GM10266 (cell line): Measurements from ENCODE around the gene HNF1B.

ENCODE experiments used
- DNase-seq: peaks from one replicate; pipeline ENCODE4 v3.0.0; 2012; ENCODE audit errors: extremely low spot score
- CTCF ChIP-seq: IDR thresholded peaks from 2 replicates; pipeline ENCODE4 v1.5.1; 2012; ENCODE audit warnings: mild to moderate bottlenecking, low read depth; ENCODE audit not compliant: control insufficient read depth, insufficient read depth; ENCODE audit errors: missing control alignments

HNF1B gene

GRCh38 chr17:37661400-37662014, 83.4 kb downstream of the HNF1B start:
- no peak for TF ChIP-seq CTCF
- DNase-seq: no peak

DNA sequence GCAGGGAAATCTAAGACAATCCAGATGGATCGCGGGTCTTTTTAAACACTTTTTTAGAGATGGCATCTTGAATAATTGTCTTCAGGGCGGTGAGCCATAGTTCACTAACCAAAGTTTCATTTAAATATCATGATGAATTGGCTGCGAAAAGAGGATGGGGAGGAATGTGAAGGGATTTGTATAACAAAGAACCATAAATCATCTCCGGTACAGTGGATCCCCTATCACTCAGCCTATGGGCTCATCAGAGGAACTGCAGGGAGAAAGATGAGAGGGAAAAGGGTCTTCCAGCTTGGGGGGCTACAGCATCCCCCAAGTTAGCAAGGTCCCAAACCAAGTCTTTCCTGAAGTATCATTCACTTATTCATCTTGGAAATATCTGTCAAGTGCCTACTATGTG, 84.9 kb downstream of the HNF1B start:
- DNase-seq: no peak
- TF ChIP-seq CTCF: no peak

- DNase-seq: no peak
- TF ChIP-seq CTCF: no peak
These were observed 87.7 kb downstream of the HNF1B start for GRCh38 chr17:37657202-37657601.

DNA sequence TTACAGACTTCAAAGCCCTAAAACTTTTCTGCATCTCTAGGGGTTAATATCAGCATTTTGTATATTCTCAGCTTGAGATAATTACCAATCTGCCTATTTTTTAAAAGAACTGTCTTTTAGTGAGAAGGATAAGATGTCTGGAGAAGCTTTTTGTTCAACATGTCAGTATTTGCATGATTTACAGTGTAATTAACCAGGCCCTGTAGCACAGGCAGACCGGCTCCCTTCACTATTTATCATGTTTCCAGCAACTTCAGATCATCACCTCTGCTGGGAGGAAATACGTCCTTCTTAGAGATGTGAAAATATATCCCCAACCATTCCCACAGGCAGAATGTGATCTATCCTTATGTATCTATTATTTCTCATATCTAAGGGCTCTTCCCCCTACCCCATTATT, 93.0 kb downstream of the HNF1B start:
- DNase-seq: no peak
- no peak for TF ChIP-seq CTCF

DNA sequence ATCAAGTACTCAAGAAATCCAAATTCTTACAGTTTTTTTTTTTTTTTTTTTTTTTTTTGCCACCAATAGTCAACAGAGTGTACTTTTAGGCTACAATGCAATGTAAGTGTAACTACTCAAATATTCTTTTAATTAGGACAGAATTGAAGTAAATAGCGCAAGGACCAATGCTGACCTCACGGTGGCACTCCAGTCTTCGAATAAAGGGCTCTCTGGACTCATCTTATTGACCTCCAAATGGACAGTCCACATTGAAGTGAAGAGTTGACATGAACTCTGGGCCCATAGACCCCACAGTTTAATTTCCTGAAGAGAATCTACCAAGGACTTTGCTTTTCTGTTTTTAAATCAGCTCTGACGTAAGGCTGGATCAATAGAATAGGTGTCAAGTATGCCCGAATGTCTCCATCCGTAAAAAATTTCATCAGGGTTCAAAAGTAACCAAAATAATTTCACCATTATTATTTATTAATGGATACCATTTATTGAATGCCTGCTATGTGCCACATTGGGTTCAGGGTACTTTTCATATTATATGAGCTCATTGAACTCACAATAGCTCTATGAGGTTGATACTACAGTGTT, 94.3 kb downstream of the HNF1B start:
- peak; percentile 17 for DNase-seq
- TF ChIP-seq CTCF: peak; percentile 50

DNA sequence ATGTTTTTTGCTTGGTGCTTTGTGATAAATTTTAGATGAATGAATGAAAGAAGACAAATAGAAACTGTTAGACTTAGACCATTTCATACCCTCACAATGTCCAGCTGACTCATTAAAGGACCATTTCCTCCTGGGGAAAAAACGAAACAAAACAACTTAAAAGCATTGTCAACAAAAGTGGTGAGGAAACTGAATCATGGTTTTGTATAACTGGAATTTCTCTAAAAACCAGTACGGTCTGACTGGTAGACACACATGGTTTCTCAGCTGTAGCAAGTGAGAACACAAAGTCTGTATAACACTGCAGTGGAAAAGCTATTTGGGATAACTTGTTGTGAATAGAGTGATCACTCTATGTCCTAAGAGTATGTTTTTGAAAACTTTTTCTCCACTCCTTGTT, 96.3 kb downstream of the HNF1B start:
- TF ChIP-seq CTCF: no peak
- DNase-seq: no peak

- no peak for DNase-seq
- TF ChIP-seq CTCF: no peak
These were observed 97.0 kb downstream of the HNF1B start for GRCh38 chr17:37647856-37648255.
